GM23338 (cell line): ENCODE measurements around the gene BARX2. TPM values are rescaled to one million over a fixed set of nuclear protein-coding genes. Genes with fewer than 3 reads are reported as not detected.

Source experiments
- ATAC-seq: fragments of 200-7000 bp; cut with Tn5 transposase; 3 replicates; pipeline ENCODE4 v1.9.1; 2020
- DNase-seq: peaks from one replicate; pipeline ENCODE4 v3.0.0-alpha.2; 2015; ENCODE audit warnings: low spot score
- H2AFZ ChIP-seq: fragments of 200-600 bp; sonication (generic); 2 replicates; pipeline ENCODE4 v1.8.0; 2016; ENCODE audit warnings: antibody characterized with exemption, mild to moderate bottlenecking, moderate library complexity
- H3F3A ChIP-seq: fragments of 200-600 bp; sonication (generic); replicated peaks from 2 replicates; pipeline ENCODE4 v1.8.0; 2017; ENCODE audit warnings: antibody characterized with exemption, mixed run types, low read depth
- H3K27ac ChIP-seq: fragments of 200-600 bp; sonication (generic); 2 replicates; pipeline ENCODE4 v1.6.1; 2016; ENCODE audit warnings: low read depth
- H3K27me3 ChIP-seq: fragments of 200-600 bp; sonication (generic); 2 replicates; pipeline ENCODE4 v1.8.0; 2016; ENCODE audit warnings: mild to moderate bottlenecking, mixed run types, moderate library complexity; ENCODE audit not compliant: insufficient read depth
- H3K36me3 ChIP-seq: fragments of 200-600 bp; sonication (generic); 2 replicates; pipeline ENCODE4 v1.8.0; 2016; ENCODE audit warnings: mild to moderate bottlenecking; ENCODE audit not compliant: insufficient read depth
- H3K4me1 ChIP-seq: fragments of 200-600 bp; sonication (generic); 2 replicates; pipeline ENCODE4 v1.8.0; 2016; ENCODE audit warnings: mild to moderate bottlenecking, moderate library complexity; ENCODE audit not compliant: insufficient read depth
- H3K4me2 ChIP-seq: fragments of 200-600 bp; sonication (generic); 2 replicates; pipeline ENCODE4 v1.7.1; 2017; ENCODE audit warnings: mixed run types
- H3K4me3 ChIP-seq: fragments of 200-600 bp; sonication (generic); 2 replicates; pipeline ENCODE4 v1.6.1; 2016; ENCODE audit warnings: mixed run types
- H3K79me2 ChIP-seq: fragments of 200-600 bp; sonication (generic); replicated peaks from 2 replicates; pipeline ENCODE4 v1.8.0; 2017; ENCODE audit warnings: mild to moderate bottlenecking; ENCODE audit not compliant: insufficient read depth
- H3K9me2 ChIP-seq: fragments of 200-600 bp; sonication (generic); 2 replicates; pipeline ENCODE4 v1.8.0; 2017; ENCODE audit not compliant: insufficient read depth
- H4K20me1 ChIP-seq: fragments of 200-600 bp; sonication (generic); replicated peaks from 2 replicates; pipeline ENCODE4 v1.8.0; 2017; ENCODE audit warnings: mild to moderate bottlenecking; ENCODE audit not compliant: insufficient read depth
- H3K27ac Mint-ChIP-seq: 2 replicates; pipeline ENCODE4 v1.8.0; 2020; ENCODE audit warnings: inconsistent platforms, mild to moderate bottlenecking, moderate library complexity, mixed read lengths
- H3K27me3 Mint-ChIP-seq: 3 replicates; pipeline ENCODE4 v1.8.0; 2022; ENCODE audit warnings: low read depth, mild to moderate bottlenecking, moderate library complexity, mixed read lengths, inconsistent platforms; ENCODE audit not compliant: insufficient read depth, poor library complexity
- H3K36me3 Mint-ChIP-seq: 3 replicates; pipeline ENCODE4 v1.8.0; 2021; ENCODE audit warnings: low read depth, mild to moderate bottlenecking, inconsistent platforms, moderate library complexity, mixed read lengths
- H3K4me1 Mint-ChIP-seq: 3 replicates; pipeline ENCODE4 v1.8.0; 2020; ENCODE audit warnings: mild to moderate bottlenecking, inconsistent platforms, mixed read lengths
- H3K4me3 Mint-ChIP-seq: 3 replicates; pipeline ENCODE4 v1.8.0; 2021; ENCODE audit warnings: moderate library complexity, mild to moderate bottlenecking, inconsistent platforms, mixed read lengths
- H3K9me3 Mint-ChIP-seq: 3 replicates; pipeline ENCODE4 v1.8.0; 2020; ENCODE audit warnings: moderate library complexity, mild to moderate bottlenecking, inconsistent platforms, mixed read lengths
- CREB1 ChIP-seq: fragments of 250-450 bp; sonication (Bioruptor Pico); IDR thresholded peaks from 2 replicates; pipeline ENCODE4 v1.5.0; 2020; ENCODE audit warnings: low read depth, mild to moderate bottlenecking, moderate library complexity
- ETS1 ChIP-seq: IDR thresholded peaks from 2 replicates; pipeline ENCODE4 v1.6.1; 2016; ENCODE audit warnings: antibody characterized with exemption
- EZH2 ChIP-seq: fragments of 200-600 bp; sonication (generic); IDR thresholded peaks from one replicate; pipeline ENCODE4 v1.8.0; 2017; ENCODE audit warnings: antibody characterized with exemption, mild to moderate bottlenecking, low read depth; ENCODE audit not compliant: unreplicated experiment
- EZH2phosphoT487 ChIP-seq: fragments of 200-600 bp; sonication (generic); IDR thresholded peaks from one replicate; pipeline ENCODE4 v1.8.1; 2018; ENCODE audit warnings: antibody characterized with exemption; ENCODE audit not compliant: unreplicated experiment
- JUNB ChIP-seq: IDR thresholded peaks from one replicate; pipeline ENCODE4 v1.6.1; 2016; ENCODE audit warnings: antibody characterized with exemption; ENCODE audit not compliant: unreplicated experiment
- NANOG ChIP-seq: IDR thresholded peaks from 2 replicates; pipeline ENCODE4 v1.6.1; 2016; ENCODE audit warnings: antibody characterized with exemption, borderline replicate concordance
- POLR2AphosphoS5 ChIP-seq: IDR thresholded peaks from 2 replicates; pipeline ENCODE4 v1.6.1; 2016; ENCODE audit warnings: antibody characterized with exemption, low read depth
- STAT1 ChIP-seq: IDR thresholded peaks from one replicate; pipeline ENCODE4 v1.6.1; 2016; ENCODE audit warnings: antibody characterized with exemption; ENCODE audit not compliant: unreplicated experiment
- ZNF114 ChIP-seq: fragments of 250-450 bp; sonication (Bioruptor Pico); IDR thresholded peaks from 2 replicates; pipeline ENCODE4 v1.5.0; 2020; ENCODE audit warnings: mild to moderate bottlenecking, moderate library complexity
- ZNF331 ChIP-seq: fragments of 250-450 bp; sonication (Bioruptor Pico); IDR thresholded peaks from 2 replicates; pipeline ENCODE4 v1.5.0; 2020; ENCODE audit warnings: low read depth, mild to moderate bottlenecking, moderate library complexity
- polyA plus RNA-seq: library from polyadenylated mRNA; unstranded; fragments of >200 nt; fragmentation: Nextera tagmentation; extraction: Ambion mirVana; gene quantifications from 2 replicates; pipeline ENCODE4 v1.2.1, GENCODE V29; 2016
- total RNA-seq: library from RNA; depleted of rRNA; stranded (reverse); fragments of >200 nt; shearing (Covaris generic); gene quantifications from 2 replicates; pipeline ENCODE4 v1.2.3, GENCODE V29; 2014
- TF ChIP-seq, protein P1 (sequence below): IDR thresholded peaks from one replicate; pipeline ENCODE4 v1.6.1; 2018; ENCODE audit warnings: antibody characterized with exemption; ENCODE audit not compliant: unreplicated experiment
- TF ChIP-seq, protein P2 (sequence below), 2 experiments: fragments of 200-600 bp in 1 of 2; sonication (generic) in 1 of 2; conservative IDR thresholded peaks; 2 replicates each; pipeline versions ENCODE4 v1.5.1 to v1.6.1; 2016 to 2017; ENCODE audit warnings: antibody characterized with exemption in 2 of 2, low read depth in 2 of 2, mild to moderate bottlenecking in 2 of 2, moderate library complexity in 1 of 2
- TF ChIP-seq, protein P3 (sequence below): fragments of 250-450 bp; sonication (Bioruptor Pico); IDR thresholded peaks from 2 replicates; pipeline ENCODE4 v1.5.0; 2020; ENCODE audit warnings: mild to moderate bottlenecking, moderate library complexity

Gene BARX2
- total and polyA plus RNA-seq, 2 experiments from 2014 or later: not detected

GRCh38 chr11:129354691-129355090, 21.0 kb upstream of the BARX2 start:
- no peaks in the 10 kb centered on the region for H3K4me1 ChIP-seq
- no peaks in the 10 kb centered on the region for H3K9me2 ChIP-seq
- Mint-ChIP-seq H3K27me3 (no peaks in the 10 kb centered on the region), H3K9me3 (no peaks in the 10 kb centered on the region), H3K4me3 (no peak overlapping the region), H3K4me1 (no peaks in the 10 kb centered on the region), H3K36me3 (no peaks in the 10 kb centered on the region), H3K27ac (no peak overlapping the region)
- TF ChIP-seq ETS1 (no peak), POLR2AphosphoS5 (no peak), EZH2 (no peak), JUNB (no peak), EZH2phosphoT487 (no peak), CREB1 (no peak), ZNF331 (no peak), NANOG (no peak), ZNF114 (CRISPR knock-in tag) (no peak), STAT1 (no peak)
- TF ChIP-seq, protein P1, sequence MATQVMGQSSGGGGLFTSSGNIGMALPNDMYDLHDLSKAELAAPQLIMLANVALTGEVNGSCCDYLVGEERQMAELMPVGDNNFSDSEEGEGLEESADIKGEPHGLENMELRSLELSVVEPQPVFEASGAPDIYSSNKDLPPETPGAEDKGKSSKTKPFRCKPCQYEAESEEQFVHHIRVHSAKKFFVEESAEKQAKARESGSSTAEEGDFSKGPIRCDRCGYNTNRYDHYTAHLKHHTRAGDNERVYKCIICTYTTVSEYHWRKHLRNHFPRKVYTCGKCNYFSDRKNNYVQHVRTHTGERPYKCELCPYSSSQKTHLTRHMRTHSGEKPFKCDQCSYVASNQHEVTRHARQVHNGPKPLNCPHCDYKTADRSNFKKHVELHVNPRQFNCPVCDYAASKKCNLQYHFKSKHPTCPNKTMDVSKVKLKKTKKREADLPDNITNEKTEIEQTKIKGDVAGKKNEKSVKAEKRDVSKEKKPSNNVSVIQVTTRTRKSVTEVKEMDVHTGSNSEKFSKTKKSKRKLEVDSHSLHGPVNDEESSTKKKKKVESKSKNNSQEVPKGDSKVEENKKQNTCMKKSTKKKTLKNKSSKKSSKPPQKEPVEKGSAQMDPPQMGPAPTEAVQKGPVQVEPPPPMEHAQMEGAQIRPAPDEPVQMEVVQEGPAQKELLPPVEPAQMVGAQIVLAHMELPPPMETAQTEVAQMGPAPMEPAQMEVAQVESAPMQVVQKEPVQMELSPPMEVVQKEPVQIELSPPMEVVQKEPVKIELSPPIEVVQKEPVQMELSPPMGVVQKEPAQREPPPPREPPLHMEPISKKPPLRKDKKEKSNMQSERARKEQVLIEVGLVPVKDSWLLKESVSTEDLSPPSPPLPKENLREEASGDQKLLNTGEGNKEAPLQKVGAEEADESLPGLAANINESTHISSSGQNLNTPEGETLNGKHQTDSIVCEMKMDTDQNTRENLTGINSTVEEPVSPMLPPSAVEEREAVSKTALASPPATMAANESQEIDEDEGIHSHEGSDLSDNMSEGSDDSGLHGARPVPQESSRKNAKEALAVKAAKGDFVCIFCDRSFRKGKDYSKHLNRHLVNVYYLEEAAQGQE: no peak
- TF ChIP-seq, protein P2, sequence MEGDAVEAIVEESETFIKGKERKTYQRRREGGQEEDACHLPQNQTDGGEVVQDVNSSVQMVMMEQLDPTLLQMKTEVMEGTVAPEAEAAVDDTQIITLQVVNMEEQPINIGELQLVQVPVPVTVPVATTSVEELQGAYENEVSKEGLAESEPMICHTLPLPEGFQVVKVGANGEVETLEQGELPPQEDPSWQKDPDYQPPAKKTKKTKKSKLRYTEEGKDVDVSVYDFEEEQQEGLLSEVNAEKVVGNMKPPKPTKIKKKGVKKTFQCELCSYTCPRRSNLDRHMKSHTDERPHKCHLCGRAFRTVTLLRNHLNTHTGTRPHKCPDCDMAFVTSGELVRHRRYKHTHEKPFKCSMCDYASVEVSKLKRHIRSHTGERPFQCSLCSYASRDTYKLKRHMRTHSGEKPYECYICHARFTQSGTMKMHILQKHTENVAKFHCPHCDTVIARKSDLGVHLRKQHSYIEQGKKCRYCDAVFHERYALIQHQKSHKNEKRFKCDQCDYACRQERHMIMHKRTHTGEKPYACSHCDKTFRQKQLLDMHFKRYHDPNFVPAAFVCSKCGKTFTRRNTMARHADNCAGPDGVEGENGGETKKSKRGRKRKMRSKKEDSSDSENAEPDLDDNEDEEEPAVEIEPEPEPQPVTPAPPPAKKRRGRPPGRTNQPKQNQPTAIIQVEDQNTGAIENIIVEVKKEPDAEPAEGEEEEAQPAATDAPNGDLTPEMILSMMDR (conservative IDR thresholded peaks at IDR 0.05; ENCODE audit: low read depth in 2 of 2): no peak
- TF ChIP-seq, protein P3, sequence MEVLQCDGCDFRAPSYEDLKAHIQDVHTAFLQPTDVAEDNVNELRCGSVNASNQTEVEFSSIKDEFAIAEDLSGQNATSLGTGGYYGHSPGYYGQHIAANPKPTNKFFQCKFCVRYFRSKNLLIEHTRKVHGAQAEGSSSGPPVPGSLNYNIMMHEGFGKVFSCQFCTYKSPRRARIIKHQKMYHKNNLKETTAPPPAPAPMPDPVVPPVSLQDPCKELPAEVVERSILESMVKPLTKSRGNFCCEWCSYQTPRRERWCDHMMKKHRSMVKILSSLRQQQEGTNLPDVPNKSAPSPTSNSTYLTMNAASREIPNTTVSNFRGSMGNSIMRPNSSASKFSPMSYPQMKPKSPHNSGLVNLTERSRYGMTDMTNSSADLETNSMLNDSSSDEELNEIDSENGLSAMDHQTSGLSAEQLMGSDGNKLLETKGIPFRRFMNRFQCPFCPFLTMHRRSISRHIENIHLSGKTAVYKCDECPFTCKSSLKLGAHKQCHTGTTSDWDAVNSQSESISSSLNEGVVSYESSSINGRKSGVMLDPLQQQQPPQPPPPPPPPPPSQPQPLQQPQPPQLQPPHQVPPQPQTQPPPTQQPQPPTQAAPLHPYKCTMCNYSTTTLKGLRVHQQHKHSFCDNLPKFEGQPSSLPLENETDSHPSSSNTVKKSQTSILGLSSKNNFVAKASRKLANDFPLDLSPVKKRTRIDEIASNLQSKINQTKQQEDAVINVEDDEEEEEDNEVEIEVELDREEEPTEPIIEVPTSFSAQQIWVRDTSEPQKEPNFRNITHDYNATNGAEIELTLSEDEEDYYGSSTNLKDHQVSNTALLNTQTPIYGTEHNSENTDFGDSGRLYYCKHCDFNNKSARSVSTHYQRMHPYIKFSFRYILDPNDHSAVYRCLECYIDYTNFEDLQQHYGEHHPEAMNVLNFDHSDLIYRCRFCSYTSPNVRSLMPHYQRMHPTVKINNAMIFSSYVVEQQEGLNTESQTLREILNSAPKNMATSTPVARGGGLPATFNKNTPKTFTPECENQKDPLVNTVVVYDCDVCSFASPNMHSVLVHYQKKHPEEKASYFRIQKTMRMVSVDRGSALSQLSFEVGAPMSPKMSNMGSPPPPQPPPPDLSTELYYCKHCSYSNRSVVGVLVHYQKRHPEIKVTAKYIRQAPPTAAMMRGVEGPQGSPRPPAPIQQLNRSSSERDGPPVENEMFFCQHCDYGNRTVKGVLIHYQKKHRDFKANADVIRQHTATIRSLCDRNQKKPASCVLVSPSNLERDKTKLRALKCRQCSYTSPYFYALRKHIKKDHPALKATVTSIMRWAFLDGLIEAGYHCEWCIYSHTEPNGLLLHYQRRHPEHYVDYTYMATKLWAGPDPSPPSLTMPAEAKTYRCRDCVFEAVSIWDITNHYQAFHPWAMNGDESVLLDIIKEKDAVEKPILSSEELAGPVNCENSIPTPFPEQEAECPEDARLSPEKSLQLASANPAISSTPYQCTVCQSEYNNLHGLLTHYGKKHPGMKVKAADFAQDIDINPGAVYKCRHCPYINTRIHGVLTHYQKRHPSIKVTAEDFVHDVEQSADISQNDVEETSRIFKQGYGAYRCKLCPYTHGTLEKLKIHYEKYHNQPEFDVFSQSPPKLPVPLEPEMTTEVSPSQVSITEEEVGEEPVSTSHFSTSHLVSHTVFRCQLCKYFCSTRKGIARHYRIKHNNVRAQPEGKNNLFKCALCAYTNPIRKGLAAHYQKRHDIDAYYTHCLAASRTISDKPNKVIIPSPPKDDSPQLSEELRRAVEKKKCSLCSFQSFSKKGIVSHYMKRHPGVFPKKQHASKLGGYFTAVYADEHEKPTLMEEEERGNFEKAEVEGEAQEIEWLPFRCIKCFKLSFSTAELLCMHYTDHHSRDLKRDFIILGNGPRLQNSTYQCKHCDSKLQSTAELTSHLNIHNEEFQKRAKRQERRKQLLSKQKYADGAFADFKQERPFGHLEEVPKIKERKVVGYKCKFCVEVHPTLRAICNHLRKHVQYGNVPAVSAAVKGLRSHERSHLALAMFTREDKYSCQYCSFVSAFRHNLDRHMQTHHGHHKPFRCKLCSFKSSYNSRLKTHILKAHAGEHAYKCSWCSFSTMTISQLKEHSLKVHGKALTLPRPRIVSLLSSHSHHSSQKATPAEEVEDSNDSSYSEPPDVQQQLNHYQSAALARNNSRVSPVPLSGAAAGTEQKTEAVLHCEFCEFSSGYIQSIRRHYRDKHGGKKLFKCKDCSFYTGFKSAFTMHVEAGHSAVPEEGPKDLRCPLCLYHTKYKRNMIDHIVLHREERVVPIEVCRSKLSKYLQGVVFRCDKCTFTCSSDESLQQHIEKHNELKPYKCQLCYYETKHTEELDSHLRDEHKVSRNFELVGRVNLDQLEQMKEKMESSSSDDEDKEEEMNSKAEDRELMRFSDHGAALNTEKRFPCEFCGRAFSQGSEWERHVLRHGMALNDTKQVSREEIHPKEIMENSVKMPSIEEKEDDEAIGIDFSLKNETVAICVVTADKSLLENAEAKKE (CRISPR knock-in tag): no peak
- no peak overlapping the region for H2AFZ ChIP-seq
- no peak overlapping the region for H3K4me2 ChIP-seq
- H4K20me1 ChIP-seq: no peaks in the 10 kb centered on the region
- H3K79me2 ChIP-seq: no peaks in the 10 kb centered on the region
- H3K36me3 ChIP-seq: no peaks in the 10 kb centered on the region
- no peaks in the 10 kb centered on the region for H3K27me3 ChIP-seq
- no peaks in the 10 kb centered on the region for H3F3A ChIP-seq
- ATAC-seq (no peak), DNase-seq (no peak)
- no peak overlapping the region for H3K4me3 ChIP-seq
- H3K27ac ChIP-seq: no peak overlapping the region
